Measurements from ENCODE around the gene MYCN. TPM values are rescaled to one million over a fixed set of nuclear protein-coding genes. Genes with fewer than 3 reads are reported as not detected.

Gene MYCN
- polyA plus RNA-seq, 3 donors: not detected

DNA sequence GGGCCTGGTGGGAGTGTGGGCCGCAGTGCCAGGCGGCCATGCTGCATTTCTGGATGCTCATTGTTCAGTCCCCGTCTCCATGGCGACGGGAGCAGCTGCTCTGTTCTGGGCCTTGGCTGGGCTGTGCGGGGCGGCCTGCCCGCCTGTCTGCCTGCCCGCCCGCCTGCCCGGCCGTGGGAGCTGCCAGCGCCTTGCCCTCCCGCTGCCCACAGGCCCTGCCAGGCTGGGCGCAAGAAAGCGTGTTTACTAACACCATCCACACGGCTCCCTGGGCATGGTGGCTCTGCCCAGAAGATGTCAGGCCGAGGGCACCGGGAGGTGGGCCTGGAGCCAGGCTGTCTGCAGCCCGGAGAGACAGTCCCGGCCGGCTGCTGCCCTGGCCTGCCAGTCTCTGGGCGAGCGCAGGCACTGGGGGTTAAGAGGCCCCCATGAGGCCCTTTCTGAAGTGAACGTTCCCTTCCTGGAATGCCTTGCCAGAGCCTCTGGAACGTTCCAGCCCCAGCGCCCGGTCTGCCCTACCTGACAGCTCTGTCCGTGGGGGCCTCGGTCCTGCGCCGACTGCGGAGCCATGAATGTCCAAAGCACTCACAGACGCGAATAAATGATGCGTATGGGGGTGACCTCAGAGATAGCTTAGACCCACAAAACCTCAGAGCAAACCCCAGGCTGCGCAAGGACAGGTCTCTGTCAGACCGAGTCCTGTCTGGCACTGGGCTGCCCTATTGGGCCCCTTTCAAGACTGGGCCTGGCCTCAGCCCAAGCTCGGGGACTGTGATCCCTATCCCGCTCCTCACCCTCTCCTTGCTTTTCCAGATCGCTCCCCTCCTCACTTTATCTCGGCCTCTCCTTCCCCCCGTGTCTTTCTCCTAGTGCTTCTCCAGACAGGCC is 44.3 kb downstream of the MYCN start:
- Mint-ChIP-seq H3K4me1 (no peaks in the 10 kb centered on the region), H3K27ac (no peak overlapping the region), H3K27me3 (ENCODE audit: low read depth in 3 of 3) (peaks cover 4 to 7% (median 5%) of the 10 kb centered on the region in 3 donors), H3K36me3 (no peaks in the 10 kb centered on the region), H3K4me3 (no peak overlapping the region), H3K9me3 (no peaks in the 10 kb centered on the region)
- TF ChIP-seq, protein P1, sequence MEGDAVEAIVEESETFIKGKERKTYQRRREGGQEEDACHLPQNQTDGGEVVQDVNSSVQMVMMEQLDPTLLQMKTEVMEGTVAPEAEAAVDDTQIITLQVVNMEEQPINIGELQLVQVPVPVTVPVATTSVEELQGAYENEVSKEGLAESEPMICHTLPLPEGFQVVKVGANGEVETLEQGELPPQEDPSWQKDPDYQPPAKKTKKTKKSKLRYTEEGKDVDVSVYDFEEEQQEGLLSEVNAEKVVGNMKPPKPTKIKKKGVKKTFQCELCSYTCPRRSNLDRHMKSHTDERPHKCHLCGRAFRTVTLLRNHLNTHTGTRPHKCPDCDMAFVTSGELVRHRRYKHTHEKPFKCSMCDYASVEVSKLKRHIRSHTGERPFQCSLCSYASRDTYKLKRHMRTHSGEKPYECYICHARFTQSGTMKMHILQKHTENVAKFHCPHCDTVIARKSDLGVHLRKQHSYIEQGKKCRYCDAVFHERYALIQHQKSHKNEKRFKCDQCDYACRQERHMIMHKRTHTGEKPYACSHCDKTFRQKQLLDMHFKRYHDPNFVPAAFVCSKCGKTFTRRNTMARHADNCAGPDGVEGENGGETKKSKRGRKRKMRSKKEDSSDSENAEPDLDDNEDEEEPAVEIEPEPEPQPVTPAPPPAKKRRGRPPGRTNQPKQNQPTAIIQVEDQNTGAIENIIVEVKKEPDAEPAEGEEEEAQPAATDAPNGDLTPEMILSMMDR (IDR thresholded peaks at IDR 0.05): no peak
- intact Hi-C loops (cut with micrococcal nuclease): no loop called here
- Histone ChIP-seq H3K4me2 (replicated peaks; ENCODE audit: extremely low read depth, low read length, poor library complexity, severe bottlenecking) (no peak overlapping the region), H3K79me2 (ENCODE audit: insufficient read depth, low read length) (no peaks in the 10 kb centered on the region), H3K36me3 (replicated peaks in 1 of 2; ENCODE audit: control insufficient read depth in 1 of 2, insufficient read depth in 2 of 2, low read length in 2 of 2) (no peaks in the 10 kb centered on the region), H3K4me3 (replicated peaks in 1 of 3; ENCODE audit: low read depth in 2 of 3, low read length in 3 of 3) (no peak overlapping the region), H3K27ac (ENCODE audit: low read depth in 1 of 2, low read length in 2 of 2) (no peak overlapping the region), H3K4me1 (ENCODE audit: control insufficient read depth in 1 of 2, insufficient read depth in 2 of 2, low read length in 2 of 2) (no peaks in the 10 kb centered on the region), H3K9ac (ENCODE audit: insufficient read depth, low read length, poor library complexity, severe bottlenecking) (no peak overlapping the region), H2AFZ (ENCODE audit: insufficient read depth, low read depth, low read length, poor library complexity, severe bottlenecking) (no peak overlapping the region), H3K9me3 (replicated peaks in 1 of 2; ENCODE audit: control insufficient read depth in 1 of 2, insufficient read depth in 1 of 2, low read length in 2 of 2) (no peaks in the 10 kb centered on the region), H4K20me1 (ENCODE audit: insufficient read depth, low read length) (no peaks in the 10 kb centered on the region), H3K27me3 (ENCODE audit: control insufficient read depth in 2 of 2, insufficient read depth in 2 of 2, low read length in 2 of 2) (no peaks in the 10 kb centered on the region)
- 97% methylated on average over 40 of the region's 43 CpGs for WGBS (ENCODE audit: insufficient coverage)
- no peak for DNase-seq

DNA sequence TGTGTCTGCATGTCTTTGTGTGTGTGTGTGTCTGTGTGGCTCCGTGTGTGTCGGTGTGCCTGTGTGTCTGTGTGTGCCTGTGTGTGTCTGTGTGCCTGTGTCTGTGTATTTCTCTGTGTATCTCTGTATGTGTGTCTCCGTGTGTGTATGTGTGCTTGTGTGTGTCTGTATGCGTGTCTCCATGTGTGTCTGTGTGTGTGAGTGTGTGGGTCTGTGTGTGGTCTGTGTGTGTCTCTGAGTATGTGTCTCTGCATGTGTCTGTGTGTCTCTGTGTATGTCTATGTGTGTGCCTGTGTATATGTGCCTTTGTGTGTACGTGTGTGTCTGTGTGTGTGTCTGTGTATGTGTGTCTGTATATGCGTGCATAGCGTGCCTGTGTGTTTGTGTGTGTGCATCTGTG is 45.2 kb downstream of the MYCN start:
- Histone ChIP-seq H3K27me3 (ENCODE audit: control insufficient read depth in 2 of 2, insufficient read depth in 2 of 2, low read length in 2 of 2) (no peaks in the 10 kb centered on the region), H3K79me2 (ENCODE audit: insufficient read depth, low read length) (no peaks in the 10 kb centered on the region), H3K4me1 (ENCODE audit: control insufficient read depth in 1 of 2, insufficient read depth in 2 of 2, low read length in 2 of 2) (no peaks in the 10 kb centered on the region), H3K9me3 (replicated peaks in 1 of 2; ENCODE audit: control insufficient read depth in 1 of 2, insufficient read depth in 1 of 2, low read length in 2 of 2) (no peaks in the 10 kb centered on the region), H3K4me3 (replicated peaks in 1 of 3; ENCODE audit: low read depth in 2 of 3, low read length in 3 of 3) (no peak overlapping the region), H3K27ac (ENCODE audit: low read depth in 1 of 2, low read length in 2 of 2) (no peak overlapping the region), H2AFZ (ENCODE audit: insufficient read depth, low read depth, low read length, poor library complexity, severe bottlenecking) (no peak overlapping the region), H3K9ac (ENCODE audit: insufficient read depth, low read length, poor library complexity, severe bottlenecking) (no peak overlapping the region), H4K20me1 (ENCODE audit: insufficient read depth, low read length) (no peaks in the 10 kb centered on the region), H3K4me2 (replicated peaks; ENCODE audit: extremely low read depth, low read length, poor library complexity, severe bottlenecking) (no peak overlapping the region), H3K36me3 (replicated peaks in 1 of 2; ENCODE audit: control insufficient read depth in 1 of 2, insufficient read depth in 2 of 2, low read length in 2 of 2) (no peaks in the 10 kb centered on the region)
- intact Hi-C loops (cut with micrococcal nuclease): no loop called here
- no peak overlapping the region for H3K27ac Mint-ChIP-seq
- no peak for DNase-seq
- H3K4me3 Mint-ChIP-seq: no peak overlapping the region
- H3K27me3 Mint-ChIP-seq (ENCODE audit: low read depth in 3 of 3): peaks cover 4 to 7% (median 5%) of the 10 kb centered on the region in 3 donors
- no peaks in the 10 kb centered on the region for H3K36me3 Mint-ChIP-seq
- 94% methylated on average over 7 of the region's 7 CpGs for WGBS (ENCODE audit: insufficient coverage)
- H3K9me3 Mint-ChIP-seq: no peaks in the 10 kb centered on the region
- TF ChIP-seq, protein P1 (IDR thresholded peaks at IDR 0.05): no peak
- no peaks in the 10 kb centered on the region for H3K4me1 Mint-ChIP-seq

Data from CD14-positive monocyte (primary cell).